OCI-LY3 (cell line): ENCODE results near the gene SLCO2B1.
A peak's percentile ranks its signal among the peaks of the same experiment; 100 is the strongest.

Experiments
- H2AFZ ChIP-seq: fragments of 200-600, 300-600 bp; shearing (Covaris generic); 2 replicates; pipeline ENCODE4 v1.6.0; 2014; ENCODE audit warnings: antibody characterized with exemption, low read depth, low read length
- H3K27ac ChIP-seq: fragments of 200-600, 300-600 bp; sonication (generic); 2 replicates; pipeline ENCODE4 v1.5.1; 2014; ENCODE audit warnings: mild to moderate bottlenecking, low read length, moderate library complexity, mixed read lengths
- H3K27me3 ChIP-seq: fragments of 200-600, 300-600 bp; sonication (generic); 2 replicates; pipeline ENCODE4 v1.6.1; 2014; ENCODE audit warnings: low read depth, low read length, mixed read lengths
- H3K36me3 ChIP-seq: fragments of 200-600, 300-600 bp; sonication (generic); replicated peaks from 2 replicates; pipeline ENCODE3; 2014; ENCODE audit warnings: low read depth, low read length, mixed read lengths
- H3K4me1 ChIP-seq: fragments of 300-600, 200-600 bp; sonication (generic); 2 replicates; pipeline ENCODE4 v1.6.1; 2014; ENCODE audit warnings: low read length, mixed read lengths
- H3K4me2 ChIP-seq: fragments of 200-600, 300-600 bp; sonication (generic); 2 replicates; pipeline ENCODE4 v1.6.1; 2014; ENCODE audit warnings: low read length, mixed read lengths
- H3K4me3 ChIP-seq: fragments of 300-600, 200-600 bp; sonication (generic); 2 replicates; pipeline ENCODE4 v1.5.1; 2014; ENCODE audit warnings: antibody characterized with exemption, mild to moderate bottlenecking, low read length, moderate library complexity
- H3K79me2 ChIP-seq: fragments of 300-600, 200-600 bp; shearing (Covaris generic); 2 replicates; pipeline ENCODE4 v1.6.1; 2014; ENCODE audit warnings: mild to moderate bottlenecking, low read length, mixed read lengths
- H3K9ac ChIP-seq: fragments of 300-600, 200-600 bp; shearing (Covaris generic); 2 replicates; pipeline ENCODE4 v1.6.0; 2014; ENCODE audit warnings: mild to moderate bottlenecking, low read length, moderate library complexity
- H3K9me3 ChIP-seq: fragments of 200-600, 300-600 bp; shearing (Covaris generic); 2 replicates; pipeline ENCODE4 v1.6.1; 2014; ENCODE audit warnings: low read length, mixed read lengths; ENCODE audit not compliant: insufficient read depth
- H4K20me1 ChIP-seq: fragments of 200-600, 300-600 bp; sonication (generic); 2 replicates; pipeline ENCODE4 v1.6.1; 2016; ENCODE audit warnings: low read length, mixed read lengths; ENCODE audit not compliant: insufficient read depth
- CTCF ChIP-seq: fragments of 200-600, 300-600 bp; sonication (generic); IDR thresholded peaks from 2 replicates; pipeline ENCODE4 v1.5.1; 2014; ENCODE audit warnings: antibody characterized with exemption, low read length, low read depth
- EZH2phosphoT487 ChIP-seq: fragments of 200-600 bp; shearing (Covaris generic); IDR thresholded peaks from 2 replicates; pipeline ENCODE4 v1.6.1; 2018; ENCODE audit warnings: antibody characterized with exemption, mixed run types, low read depth

The SLCO2B1 gene

GRCh38 chr11:75135021-75135650 lies 15.8 kb upstream of the SLCO2B1 start:
- Histone ChIP-seq H3K9me3 (no peaks in the 10 kb centered on the region), H3K36me3 (peaks cover 6% of the 10 kb centered on the region), H3K79me2 (no peaks in the 10 kb centered on the region), H3K4me3 (no peak overlapping the region), H3K4me2 (no peak overlapping the region), H3K27me3 (no peaks in the 10 kb centered on the region), H2AFZ (no peak overlapping the region), H3K9ac (no peak overlapping the region), H3K4me1 (peaks cover 2% of the 10 kb centered on the region), H4K20me1 (no peaks in the 10 kb centered on the region), H3K27ac (no peak overlapping the region)
- TF ChIP-seq CTCF (no peak), EZH2phosphoT487 (no peak)

- TF ChIP-seq CTCF: no peak
- H2AFZ ChIP-seq: no peak overlapping the region
- H3K79me2 ChIP-seq: no peaks in the 10 kb centered on the region
- H3K4me2 ChIP-seq: no peak overlapping the region
- no peak overlapping the region for H3K9ac ChIP-seq
- no peaks in the 10 kb centered on the region for H4K20me1 ChIP-seq
- no peak overlapping the region for H3K4me3 ChIP-seq
- H3K4me1 ChIP-seq: peaks cover 7% of the 10 kb centered on the region
- H3K36me3 ChIP-seq: peaks cover 6% of the 10 kb centered on the region
- no peak overlapping the region for H3K27ac ChIP-seq
- no peaks in the 10 kb centered on the region for H3K27me3 ChIP-seq
- H3K9me3 ChIP-seq: no peaks in the 10 kb centered on the region
These were observed 15.3 kb upstream of the SLCO2B1 start for GRCh38 chr11:75135651-75136050.

- Histone ChIP-seq H3K27me3 (no peaks in the 10 kb centered on the region), H3K36me3 (peaks cover 4% of the 10 kb centered on the region), H3K4me2 (peak overlapping the region; percentile 73), H3K79me2 (no peaks in the 10 kb centered on the region), H3K27ac (peak overlapping the region; percentile 31), H2AFZ (no peak overlapping the region), H4K20me1 (no peaks in the 10 kb centered on the region), H3K4me1 (peaks cover 48% of the 10 kb centered on the region), H3K4me3 (peak overlapping the region; percentile 50), H3K9ac (peak overlapping the region; percentile 1; the same call in 1 of the 2 replicates), H3K9me3 (no peaks in the 10 kb centered on the region)
- TF ChIP-seq EZH2phosphoT487 (no peak), CTCF (peak; percentile 99)
These were observed 10.4 kb upstream of the SLCO2B1 start for GRCh38 chr11:75140269-75141138.

GRCh38 chr11:75141166-75141565 lies 9.7 kb upstream of the SLCO2B1 start:
- Histone ChIP-seq H3K36me3 (no peaks in the 10 kb centered on the region), H3K4me1 (peaks cover 48% of the 10 kb centered on the region), H3K4me2 (peak overlapping the region; percentile 73), H3K9ac (peak overlapping the region; percentile 1; the same call in 1 of the 2 replicates), H4K20me1 (no peaks in the 10 kb centered on the region), H2AFZ (no peak overlapping the region), H3K79me2 (no peaks in the 10 kb centered on the region), H3K4me3 (peak overlapping the region; percentile 50; the same call in 1 of the 2 replicates), H3K9me3 (no peaks in the 10 kb centered on the region), H3K27ac (peak overlapping the region; percentile 31), H3K27me3 (no peaks in the 10 kb centered on the region)
- TF ChIP-seq EZH2phosphoT487: no peak
- TF ChIP-seq CTCF: no peak
